ENCODE measurements around the gene CDC5L.
"Not testable (repeated sequence)": the region's sequence is repeated elsewhere in the genome, so short reads cannot be mapped to it uniquely, and the experiment has no call there.

CDC5L gene

DNA sequence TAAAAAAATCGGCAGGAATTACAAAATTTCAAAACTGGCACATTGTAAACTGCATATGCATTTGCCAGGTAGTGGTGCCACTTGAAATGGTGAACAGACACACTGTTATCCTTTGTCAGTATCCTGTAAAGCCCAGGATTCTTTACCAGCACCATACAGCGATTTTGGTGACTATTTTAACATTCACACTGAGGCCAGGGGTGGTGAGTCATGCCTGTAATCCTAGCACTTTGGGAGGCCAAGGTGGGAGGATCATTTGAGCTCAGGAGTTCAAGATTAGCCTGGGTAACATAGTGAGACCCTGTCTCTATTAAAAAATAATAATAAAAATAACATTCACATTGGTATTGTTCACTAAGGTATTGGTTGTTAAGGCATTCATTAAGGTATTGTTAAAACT is 61.7 kb downstream of the CDC5L start:
- not testable (repeated sequence) for H3K4me3 ChIP-seq (ENCODE audit: low read depth, low read length)

DNA sequence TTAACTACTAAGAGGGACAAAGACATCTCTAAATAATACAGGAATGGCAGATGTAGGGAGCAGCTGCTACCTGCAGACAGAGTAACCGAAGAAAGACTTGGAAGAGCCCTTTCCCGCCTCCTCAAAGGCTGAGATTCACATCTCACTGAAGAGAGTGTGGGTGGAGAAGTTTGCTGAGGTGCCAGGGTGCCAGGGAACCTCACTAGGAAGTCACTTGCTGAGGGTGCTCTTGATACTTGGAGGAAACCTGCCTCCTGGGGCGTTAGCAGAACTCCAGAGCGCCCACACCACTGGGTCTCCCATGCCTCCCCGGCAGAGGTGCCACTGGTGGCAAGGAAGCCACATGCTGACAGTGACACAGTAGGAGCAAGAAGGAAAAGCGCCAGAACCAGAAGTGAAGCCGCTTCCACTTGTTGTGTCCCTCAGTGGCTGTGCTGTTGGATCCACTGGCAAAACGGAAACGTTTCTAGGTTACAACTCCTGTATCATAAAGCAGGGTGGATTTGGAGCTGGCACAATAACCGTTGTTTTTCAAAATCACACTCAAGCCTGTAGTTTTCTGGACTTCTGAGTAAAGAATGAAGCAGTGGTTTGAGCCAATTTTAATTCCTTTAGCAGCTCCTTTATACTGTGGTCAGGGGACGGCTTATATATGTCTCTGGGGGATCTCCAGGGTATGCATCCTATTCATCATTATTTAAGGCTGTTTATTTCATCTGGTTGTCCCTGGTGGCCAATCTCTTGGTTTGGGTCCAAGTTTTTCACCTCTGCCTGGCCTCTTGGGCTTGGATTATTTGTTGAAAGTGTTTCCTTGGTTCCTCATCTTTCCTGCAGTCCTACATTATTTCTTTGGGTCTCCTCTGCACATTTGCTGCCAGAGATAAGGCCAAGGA is 64.5 kb downstream of the CDC5L start:
- no peak overlapping the region for H3K4me3 ChIP-seq (ENCODE audit: low read depth, low read length)

DNA sequence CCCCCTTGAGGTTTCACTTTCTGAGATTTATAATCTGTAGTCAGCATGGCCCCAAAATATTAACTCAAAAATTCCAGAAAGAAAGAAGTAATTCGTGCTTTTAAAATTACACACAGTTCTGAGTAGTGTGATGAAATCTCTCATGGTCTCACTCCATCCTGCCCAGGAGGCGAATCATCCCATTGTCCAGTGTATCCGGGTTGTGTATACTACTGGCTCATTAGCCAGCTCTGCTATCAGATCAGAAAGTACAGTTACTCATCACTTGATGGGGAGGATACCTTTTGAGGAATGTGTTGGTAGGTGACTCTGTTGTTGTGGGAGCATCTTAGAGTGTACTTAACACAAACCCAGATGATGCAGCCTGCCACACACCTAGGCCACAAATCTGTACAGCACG is 65.2 kb downstream of the CDC5L start:
- H3K4me3 ChIP-seq (ENCODE audit: low read depth, low read length), result no peak overlapping the region

DNA sequence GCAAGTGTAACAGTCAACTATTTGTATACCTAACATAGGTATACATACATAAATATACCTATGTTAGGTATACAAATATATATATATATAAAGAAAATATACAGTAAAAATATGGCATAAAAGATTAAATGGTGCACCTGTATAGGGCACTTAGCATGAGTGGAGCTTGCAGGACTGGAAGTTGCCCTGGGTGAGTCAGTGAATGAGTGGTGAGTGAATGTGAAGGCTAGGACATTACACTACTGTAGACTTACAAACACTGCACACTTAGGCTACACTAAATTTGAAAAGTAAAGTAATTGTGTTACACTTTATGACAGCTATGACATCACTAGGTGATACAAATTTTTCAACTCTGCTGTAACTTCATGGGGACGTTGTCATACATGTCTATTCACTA is 65.6 kb downstream of the CDC5L start:
- no peak overlapping the region for H3K4me3 ChIP-seq (ENCODE audit: low read depth, low read length)

DNA sequence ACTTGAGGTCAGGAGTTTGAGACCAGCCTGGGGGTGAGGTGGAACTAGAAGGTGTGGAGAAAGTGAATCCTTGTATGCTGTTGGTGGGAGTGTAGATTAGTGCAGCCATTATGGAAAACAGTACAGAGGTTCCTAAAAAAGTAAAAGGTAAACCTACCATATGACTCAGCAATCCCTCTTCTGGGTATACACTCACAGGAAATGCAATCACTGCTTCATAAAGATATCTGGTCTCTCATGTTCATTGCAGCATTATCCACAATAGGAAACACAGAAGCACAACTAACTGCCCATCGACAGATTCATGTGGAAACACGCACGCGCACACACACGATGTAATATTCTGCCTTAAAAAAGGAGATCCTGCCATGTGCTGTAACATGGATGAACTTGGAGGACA is 66.7 kb downstream of the CDC5L start:
- no peak overlapping the region for H3K4me3 ChIP-seq (ENCODE audit: low read depth, low read length)

DNA sequence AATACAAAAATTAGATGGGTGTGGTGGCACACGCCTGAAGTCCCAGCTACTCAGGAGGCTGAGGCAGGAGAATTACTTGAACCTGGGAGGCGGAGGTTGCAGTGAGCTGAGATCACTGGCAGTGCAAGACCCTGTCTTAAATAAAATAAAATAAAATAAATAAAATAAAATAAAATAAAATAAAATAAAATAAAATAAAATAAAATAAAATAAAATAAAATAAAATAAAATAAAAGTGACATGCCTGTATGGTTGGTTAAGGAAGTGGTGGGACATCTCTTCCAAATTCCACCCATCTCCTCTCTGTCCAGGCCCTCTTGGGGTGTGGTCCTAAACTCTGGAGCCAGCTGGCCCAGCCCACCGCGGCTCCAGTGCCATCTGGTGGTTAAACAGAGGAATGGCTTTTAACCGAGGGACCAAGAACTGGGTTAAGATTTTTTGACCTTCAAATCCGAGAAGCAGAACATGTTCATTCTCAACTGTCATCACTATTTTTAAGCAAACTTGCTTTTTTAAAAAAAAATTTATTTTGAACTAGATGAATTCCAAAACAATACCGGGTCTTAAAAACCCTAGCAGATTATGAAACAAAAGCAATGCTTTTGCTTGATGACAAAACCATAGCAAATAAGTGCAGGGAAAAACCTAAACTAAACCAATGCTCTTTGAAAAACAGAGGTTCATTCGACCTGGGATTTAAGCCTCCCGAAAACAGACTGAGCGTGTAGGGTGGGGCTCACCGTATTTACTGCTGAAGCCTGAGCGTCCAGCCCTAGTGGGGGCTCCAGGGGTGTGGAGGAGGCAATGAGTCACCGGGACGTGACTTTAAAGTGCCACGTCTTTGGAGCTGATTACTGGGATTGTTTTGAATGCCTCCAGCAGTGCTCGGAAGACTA is 68.8 kb downstream of the CDC5L start:
- no peak overlapping the region for H3K4me3 ChIP-seq (ENCODE audit: low read depth, low read length)

DNA sequence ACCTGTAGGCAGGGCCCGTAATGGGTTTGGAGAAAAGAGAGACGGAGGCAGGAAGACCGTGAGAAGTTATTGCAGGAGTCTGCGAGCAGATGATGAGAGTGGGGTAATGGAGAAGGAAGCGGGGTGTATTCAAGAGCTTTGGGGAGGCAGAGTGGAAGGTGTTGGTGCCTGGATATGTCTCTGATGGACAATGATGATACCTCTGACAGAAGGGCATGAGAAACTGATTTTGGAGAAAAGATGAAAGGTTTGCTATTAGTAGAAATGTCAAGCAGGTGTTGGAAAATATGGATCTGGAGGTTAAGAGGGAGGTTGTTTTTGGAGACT is 69.4 kb downstream of the CDC5L start:
- no peak overlapping the region for H3K4me3 ChIP-seq (ENCODE audit: low read depth, low read length)

DNA sequence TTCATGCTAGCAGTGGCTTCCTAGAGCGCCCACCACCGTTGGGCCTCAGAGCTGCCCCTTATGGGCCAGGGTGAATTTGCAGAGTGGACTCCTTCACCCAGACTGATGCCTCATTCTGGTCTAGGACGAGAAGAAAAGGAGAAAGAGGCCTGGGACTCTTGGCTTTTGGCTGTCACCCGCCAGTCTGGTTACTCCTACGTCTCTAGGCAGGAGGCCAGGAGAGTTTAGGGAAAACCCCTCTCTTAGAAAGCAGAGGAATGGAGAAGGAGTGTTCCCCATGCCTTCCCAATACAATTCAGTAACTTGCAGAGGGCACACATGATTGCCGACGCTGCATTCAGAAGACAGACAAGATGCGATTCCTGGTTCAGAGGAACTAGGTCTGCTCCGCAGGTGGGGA is 70.1 kb downstream of the CDC5L start:
- H3K4me3 ChIP-seq (ENCODE audit: low read depth, low read length), result no peak overlapping the region

DNA sequence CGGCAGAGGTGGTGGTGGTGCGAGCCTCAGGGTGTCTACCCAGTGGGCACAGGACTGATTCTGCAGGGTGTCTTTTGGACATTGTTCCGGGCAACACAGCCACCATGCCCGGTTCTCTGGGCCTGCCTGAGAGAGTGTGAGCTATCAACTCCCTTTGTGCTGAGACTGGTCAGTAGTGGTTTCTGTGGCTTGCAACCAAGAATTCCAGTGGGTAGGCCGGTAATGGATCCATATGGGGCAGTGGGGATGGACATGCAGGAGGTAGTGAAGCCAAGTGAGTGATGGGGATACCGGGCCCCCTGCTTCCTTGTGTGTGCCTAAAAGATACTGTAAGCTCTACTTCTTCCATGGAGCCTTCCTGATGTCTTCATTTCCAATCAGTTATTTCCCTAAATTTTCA is 71.0 kb downstream of the CDC5L start:
- no peak overlapping the region for H3K4me3 ChIP-seq (ENCODE audit: low read depth, low read length)

DNA sequence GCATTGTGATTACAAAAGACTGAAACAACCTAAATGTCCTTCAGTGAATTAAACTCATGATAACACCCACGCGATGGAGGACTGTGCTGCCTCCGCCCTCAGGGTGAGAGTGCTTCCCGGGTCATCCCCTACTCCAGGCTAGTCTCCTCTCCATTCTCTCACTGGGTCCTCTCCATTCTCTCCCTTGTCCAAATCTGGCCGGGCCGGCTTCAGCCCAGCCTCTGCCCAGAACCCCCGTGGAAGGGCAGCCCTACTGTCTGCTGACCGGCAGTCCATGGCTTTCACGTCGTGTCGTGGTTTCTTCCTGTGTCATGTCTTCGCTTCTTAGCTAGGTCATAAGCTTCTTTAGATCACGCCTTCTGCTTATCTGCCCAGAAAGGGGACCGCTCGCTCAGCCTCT is 74.8 kb downstream of the CDC5L start:
- no peak overlapping the region for H3K4me3 ChIP-seq (ENCODE audit: low read depth, low read length)

DNA sequence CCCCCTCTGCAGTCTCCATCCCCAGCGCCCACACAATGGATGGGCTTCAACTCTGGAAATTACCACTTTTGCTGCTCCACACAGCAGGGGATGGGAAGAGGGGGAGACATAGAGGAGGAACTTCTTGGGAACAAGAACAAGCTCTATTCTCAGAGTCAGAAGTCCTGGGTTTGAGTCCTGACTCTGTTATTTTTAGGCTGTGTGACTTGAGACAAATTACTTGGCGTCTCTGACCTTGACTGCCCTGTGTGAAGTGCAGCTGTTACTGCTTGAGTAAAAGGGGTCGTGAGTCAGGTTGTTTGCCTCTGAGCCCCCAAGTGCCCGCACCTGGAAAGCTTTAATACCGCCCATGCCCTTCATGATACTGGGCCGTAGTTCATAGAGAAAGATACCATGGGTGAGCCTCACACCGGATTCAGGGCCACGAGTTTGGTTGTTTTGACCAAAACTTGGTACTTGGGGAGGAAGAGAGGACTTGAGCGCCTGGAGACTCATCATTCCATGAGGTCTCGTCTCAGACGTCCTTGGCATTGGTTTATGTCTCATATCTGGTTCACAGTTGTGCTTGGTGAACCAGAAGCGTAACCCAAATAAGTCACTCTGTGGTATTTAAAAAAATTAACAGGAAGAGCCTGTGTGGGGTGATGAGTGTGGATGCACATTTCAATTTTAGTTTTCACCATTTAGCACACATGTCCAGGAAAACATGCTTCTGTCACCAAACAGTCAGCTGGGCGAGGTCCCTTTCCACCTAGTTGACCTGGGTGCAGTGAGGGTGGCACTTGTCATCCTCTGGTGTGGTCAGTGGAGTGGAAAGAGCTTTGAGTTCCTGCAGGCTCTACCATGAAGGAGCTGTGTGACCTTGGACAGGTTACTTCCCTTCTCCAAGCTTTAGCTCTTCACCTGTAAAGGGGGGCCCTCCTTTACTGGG is 75.6 kb downstream of the CDC5L start:
- no peak overlapping the region for H3K4me3 ChIP-seq (ENCODE audit: low read depth, low read length)

DNA sequence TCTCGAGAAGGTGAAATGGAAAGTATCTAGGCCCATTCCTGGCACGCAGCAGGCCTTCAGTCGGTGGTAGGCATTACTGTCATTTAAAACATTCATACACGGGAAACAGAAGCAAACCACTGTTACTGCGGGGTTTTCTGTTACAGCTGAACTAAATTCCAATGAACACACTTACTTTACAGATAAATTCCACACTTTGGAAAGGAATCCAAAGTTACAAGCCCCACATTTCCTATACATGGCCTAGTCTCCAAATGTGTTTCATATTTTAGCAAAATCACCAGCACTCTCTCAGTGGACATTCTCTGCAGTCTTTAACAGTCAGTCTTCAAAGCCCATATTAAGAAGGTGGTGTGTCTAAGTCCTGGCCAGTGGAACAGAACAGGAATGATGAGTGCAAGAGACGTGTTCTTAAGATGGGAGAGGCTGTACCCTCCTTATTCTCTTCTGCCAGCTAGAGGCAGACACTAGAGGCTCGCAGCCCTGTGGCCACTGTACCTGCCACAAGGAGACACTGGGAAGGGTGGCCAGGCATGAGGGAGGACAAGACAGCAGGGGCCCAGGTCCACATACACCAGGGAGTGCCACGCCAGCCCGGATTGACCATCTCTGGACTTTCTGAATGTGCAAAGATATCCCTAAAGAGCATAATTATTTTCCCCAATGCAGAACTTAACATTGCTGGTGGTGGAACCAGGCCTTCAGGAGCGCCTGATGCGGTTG is 76.4 kb downstream of the CDC5L start:
- no peak overlapping the region for H3K4me3 ChIP-seq (ENCODE audit: low read depth, low read length)

DNA sequence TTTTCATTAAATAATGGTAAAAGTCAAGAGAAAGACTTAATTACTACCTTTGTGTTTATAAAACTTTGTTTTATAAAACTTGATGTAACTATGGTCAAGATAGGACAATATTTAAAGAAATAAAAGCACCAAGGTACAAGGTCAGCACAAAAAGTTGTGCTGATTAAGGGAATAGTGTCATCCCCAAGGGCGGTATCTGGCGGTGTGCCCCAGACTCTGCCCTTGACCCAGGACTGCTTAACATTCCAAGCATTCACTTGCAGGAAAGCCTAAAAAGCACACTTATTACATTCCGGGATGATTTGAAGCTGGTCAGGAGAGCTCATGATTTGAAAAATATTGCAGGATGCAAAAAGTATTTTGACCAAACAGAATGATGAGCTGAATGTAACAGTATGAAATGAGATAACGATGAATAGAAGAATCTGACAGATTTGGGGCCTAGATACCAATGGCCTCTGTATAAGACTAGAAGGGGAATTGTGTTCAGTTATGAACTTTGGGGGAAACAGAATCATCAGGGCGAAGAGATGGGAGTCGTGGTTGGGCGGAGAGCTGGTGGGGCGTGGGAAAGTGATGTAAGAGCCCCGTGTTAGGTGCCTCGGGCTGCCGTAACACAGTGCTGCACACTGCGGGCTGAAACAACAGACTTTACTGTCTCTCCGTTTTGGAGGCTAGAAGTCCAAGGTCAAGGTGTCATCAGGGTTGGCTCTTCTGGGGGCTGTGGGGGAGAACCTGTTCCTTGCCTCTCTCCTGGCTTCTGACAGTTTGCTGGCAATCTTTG is 77.2 kb downstream of the CDC5L start:
- H3K4me3 ChIP-seq (ENCODE audit: low read depth, low read length), result no peak overlapping the region

DNA sequence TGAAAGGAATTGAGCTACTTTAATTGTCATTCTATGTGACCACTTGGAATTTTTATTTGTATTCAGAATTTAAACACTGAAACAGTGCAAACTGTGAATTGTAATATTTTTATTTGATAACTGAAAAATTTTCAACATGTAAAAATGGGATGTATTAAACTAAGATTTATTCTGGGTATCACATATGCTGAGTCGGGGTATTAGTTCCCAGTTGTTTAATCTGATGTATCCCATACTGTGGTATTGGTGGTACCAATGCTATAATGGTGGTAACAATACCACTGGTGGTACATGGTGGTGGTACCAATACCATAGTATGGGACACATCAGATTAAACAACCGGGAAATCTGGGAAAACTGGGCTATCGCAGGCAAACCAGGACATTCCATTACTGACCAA is 79.4 kb downstream of the CDC5L start:
- no peak overlapping the region for H3K4me3 ChIP-seq (ENCODE audit: low read depth, low read length)

DNA sequence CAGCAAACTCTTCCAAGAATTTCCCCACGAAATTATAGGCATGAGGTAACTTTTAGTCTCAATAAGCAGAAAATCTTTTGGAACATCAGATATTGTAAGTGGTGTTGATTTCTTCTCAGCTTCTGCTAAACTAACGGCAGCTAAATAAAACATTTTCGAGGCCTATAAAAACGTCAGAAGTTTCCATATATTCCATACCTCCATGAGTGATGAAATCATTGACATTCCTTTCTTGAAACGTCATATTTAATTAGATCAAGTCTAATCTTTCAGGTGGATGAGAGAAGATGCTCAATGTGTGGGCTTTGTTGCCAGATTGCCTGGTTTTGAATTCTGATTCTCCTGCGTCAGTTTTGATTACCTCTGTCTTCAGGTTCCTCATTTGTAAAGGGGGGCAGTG is 81.3 kb downstream of the CDC5L start:
- no peak overlapping the region for H3K4me3 ChIP-seq (ENCODE audit: low read depth, low read length)

DNA sequence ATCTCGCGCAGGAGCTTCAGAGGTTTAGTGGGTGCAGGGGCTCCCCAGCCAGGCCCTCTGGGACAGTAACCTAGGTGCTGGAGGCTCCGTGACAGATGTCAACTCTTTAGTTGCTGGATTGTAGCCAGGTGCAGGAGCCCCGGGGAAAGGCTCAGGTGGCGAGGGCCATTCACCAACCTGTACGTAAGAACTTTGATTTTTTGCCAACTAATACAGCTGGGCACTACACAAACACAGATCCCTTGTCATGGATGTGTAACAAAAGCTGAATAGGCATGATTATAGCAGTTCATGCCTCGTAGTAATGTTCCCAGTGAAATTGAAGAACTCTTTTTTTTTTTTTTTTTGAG is 82.6 kb downstream of the CDC5L start:
- no peak overlapping the region for H3K4me3 ChIP-seq (ENCODE audit: low read depth, low read length)

DNA sequence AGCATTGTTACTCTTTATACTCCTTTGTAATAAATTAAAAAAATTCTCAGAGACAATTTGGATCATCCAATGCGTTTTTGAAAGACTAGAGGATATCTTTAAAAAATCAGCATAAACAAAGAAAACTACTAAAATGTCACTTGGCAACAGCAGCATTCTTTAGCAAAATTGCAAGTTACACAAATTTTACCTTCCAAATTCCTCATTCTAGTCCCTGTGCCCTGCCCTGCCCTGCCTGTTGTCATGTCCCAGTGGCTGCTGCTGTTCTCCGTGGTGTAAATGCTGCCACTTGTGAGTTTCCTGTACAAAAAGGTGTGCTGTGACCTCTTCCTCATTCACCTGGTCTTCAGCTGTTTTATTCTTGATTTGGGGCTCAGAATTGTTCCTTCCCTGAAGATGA is 83.2 kb downstream of the CDC5L start:
- H3K4me3 ChIP-seq (ENCODE audit: low read depth, low read length), result no peak overlapping the region

DNA sequence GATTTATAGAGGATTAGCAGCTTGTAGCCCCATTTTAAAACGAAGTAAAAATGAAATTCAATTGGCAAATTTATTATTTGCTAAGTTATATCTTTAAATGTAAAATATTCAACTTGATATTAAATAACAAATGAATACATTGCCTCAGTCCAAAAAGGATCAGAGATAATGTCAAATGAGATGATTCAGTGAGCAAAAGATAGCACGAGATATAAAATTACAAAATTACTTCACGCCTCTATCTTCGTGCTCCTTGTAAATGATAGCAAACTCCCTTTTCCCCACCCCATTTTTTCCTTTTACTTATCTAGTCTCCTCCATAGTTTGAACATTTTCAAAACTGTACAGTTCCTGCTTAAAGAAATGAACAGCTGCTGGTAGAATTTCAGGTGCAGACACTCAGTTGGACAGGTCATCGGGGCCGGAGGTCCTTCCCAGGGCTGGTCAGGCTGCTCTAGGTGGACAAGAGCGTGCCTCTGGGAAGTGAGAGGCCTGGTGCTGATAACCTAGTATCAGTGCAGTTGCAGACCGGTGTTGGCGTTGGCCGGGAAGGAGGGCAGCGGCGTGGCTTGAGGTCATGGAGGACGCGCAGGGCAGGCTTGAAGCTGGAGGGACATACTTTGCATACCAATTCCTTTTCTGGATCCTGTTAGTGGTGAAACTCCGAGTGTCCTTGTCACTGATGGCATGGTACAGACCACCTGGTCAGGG is 83.9 kb downstream of the CDC5L start:
- no peak overlapping the region for H3K4me3 ChIP-seq (ENCODE audit: low read depth, low read length)

DNA sequence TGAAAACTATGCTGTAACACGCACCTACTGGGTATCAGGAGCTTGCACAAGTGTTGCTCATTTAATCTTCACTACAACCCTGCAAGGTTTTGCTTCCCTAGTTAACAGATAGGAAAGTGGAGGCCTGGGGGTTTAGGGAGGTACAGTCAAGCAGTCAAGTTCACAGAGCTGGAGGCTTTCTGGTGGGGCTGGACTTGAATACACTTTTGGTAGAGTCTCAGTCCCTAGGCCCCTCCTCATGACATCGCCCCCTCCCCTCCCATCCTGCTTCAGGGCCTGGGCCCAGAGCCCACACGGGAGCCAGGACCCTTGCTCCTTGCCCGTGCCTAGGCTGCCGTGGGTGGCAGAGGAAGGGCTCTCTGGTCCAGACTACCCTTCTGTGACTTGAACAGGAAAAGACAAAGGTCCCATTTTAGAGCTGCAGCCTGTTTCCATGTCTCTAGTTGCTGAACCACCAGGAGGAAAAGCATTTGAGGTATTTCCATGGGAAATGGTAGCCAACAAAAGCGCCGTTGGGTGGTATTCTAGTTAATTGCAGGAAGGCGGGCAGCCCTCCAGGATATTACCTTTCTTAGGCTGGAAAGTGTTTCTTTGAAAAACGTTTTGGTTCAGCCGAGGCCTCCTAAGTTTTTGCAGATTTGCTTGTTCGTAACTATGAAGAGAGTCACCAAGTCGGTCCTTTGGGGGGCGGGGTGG is 84.9 kb downstream of the CDC5L start:
- no peak overlapping the region for H3K4me3 ChIP-seq (ENCODE audit: low read depth, low read length)
